Panc1 (cell line): ENCODE results near the gene ANO6.

Experiments
- CTCF ChIP-seq: fragments of 450-650 bp; IDR thresholded peaks from 2 replicates; pipeline ENCODE4 v1.5.1; 2017; ENCODE audit warnings: mild to moderate bottlenecking
- POLR2AphosphoS5 ChIP-seq: IDR thresholded peaks from 2 replicates; pipeline ENCODE4 v1.6.1; 2012; ENCODE audit warnings: mild to moderate bottlenecking, low read depth, low read length, moderate library complexity
- REST ChIP-seq, 2 experiments: IDR thresholded peaks; 2 replicates each; pipeline ENCODE4 v1.6.1; 2011 to 2012; ENCODE audit warnings: low read depth in 2 of 2, control low read depth in 1 of 2, low read length in 1 of 2, mild to moderate bottlenecking in 1 of 2, moderate library complexity in 1 of 2; ENCODE audit not compliant: insufficient read depth in 1 of 2

- no peak for TF ChIP-seq REST (IDR thresholded peaks at IDR 0.05; ENCODE audit: insufficient read depth in 1 of 2, low read depth in 2 of 2, low read length in 1 of 2)
- no peak for TF ChIP-seq CTCF
- no peak for TF ChIP-seq POLR2AphosphoS5
Observed at GRCh38 chr12:45423931-45424330, 208.0 kb downstream of the ANO6 start.
